Common myeloid progenitor, CD34-positive (primary cell): ENCODE results near the gene GTF2IRD2.
"Not testable (repeated sequence)": the region's sequence is repeated elsewhere in the genome, so short reads cannot be mapped to it uniquely, and the experiment has no call there.

Experiments used
- CTCF ChIA-PET: fragments of 350-600 bp; sonication (Branson Sonifier 250); formaldehyde crosslinking; loops from one replicate; lab custom pipeline; 2021; ENCODE audit warnings: antibody characterized with exemption; lab: Charles Lee
- POLR2A ChIA-PET: fragments of 350-600 bp; sonication (Branson Sonifier 250); formaldehyde crosslinking; loops from one replicate; lab custom pipeline; 2021; ENCODE audit warnings: antibody characterized with exemption; lab: Charles Lee
- DNase-seq, 3 donors: peaks; one replicate each; pipeline versions ENCODE4 v3.0.0 to v3.0.0-alpha.2; 2013
- H3K27ac ChIP-seq, 2 experiments: 1 replicate in 1 of 2; 2 replicates in 1 of 2; pipeline ENCODE4 v1.7.0; 2013; ENCODE audit warnings: inconsistent platforms in 2 of 2, low read length in 2 of 2, mild to moderate bottlenecking in 2 of 2, low read depth in 1 of 2, moderate library complexity in 1 of 2; ENCODE audit not compliant: severe bottlenecking in 2 of 2, insufficient read depth in 1 of 2, poor library complexity in 1 of 2
- H3K27me3 ChIP-seq, 5 experiments: replicated peaks in 2 of 5; 1 replicate in 3 of 5; 2 replicates in 2 of 5; pipeline versions ENCODE4 v1.6.1 to v1.7.0; 2013; ENCODE audit warnings: low read length in 4 of 5, mild to moderate bottlenecking in 2 of 5, moderate library complexity in 2 of 5, inconsistent platforms in 1 of 5; ENCODE audit not compliant: insufficient read depth in 5 of 5, control insufficient read depth in 4 of 5
- H3K36me3 ChIP-seq, 4 experiments: 1 replicate in 2 of 4; 2 replicates in 2 of 4; pipeline versions ENCODE4 v1.6.1 to v1.7.0; 2013; ENCODE audit warnings: low read length in 3 of 4, control low read depth in 1 of 4, mild to moderate bottlenecking in 1 of 4; ENCODE audit not compliant: control insufficient read depth in 4 of 4, insufficient read depth in 4 of 4
- H3K4me1 ChIP-seq, 4 experiments: 1 replicate in 3 of 4; 2 replicates in 1 of 4; pipeline versions ENCODE4 v1.6.1 to v1.7.1; 2013; ENCODE audit warnings: low read length in 3 of 4, mild to moderate bottlenecking in 3 of 4, control low read depth in 1 of 4, inconsistent platforms in 1 of 4, moderate library complexity in 1 of 4; ENCODE audit not compliant: control insufficient read depth in 4 of 4, insufficient read depth in 4 of 4; ENCODE audit errors: control extremely low read depth in 1 of 4
- H3K4me3 ChIP-seq, 7 experiments: 1 replicate in 4 of 7; 2 replicates in 3 of 7; pipeline versions ENCODE4 v1.5.1 to v1.7.0; 2013; ENCODE audit warnings: mild to moderate bottlenecking in 7 of 7, low read length in 6 of 7, moderate library complexity in 6 of 7, inconsistent platforms in 2 of 7, low read depth in 2 of 7, control low read depth in 1 of 7; ENCODE audit not compliant: insufficient read depth in 4 of 7, control insufficient read depth in 1 of 7; ENCODE audit errors: extremely low read depth in 1 of 7
- H3K9me3 ChIP-seq, 5 experiments: 1 replicate in 4 of 5; 2 replicates in 1 of 5; pipeline versions ENCODE4 v1.6.1 to v1.7.1; 2013; ENCODE audit warnings: low read length in 4 of 5, mild to moderate bottlenecking in 2 of 5, inconsistent platforms in 1 of 5, low read depth in 1 of 5, moderate library complexity in 1 of 5; ENCODE audit not compliant: control insufficient read depth in 4 of 5, insufficient read depth in 2 of 5; ENCODE audit errors: control extremely low read depth in 1 of 5
- WGBS: methylation state at CpG from one replicate; pipeline ENCODE4 v1.1.5; 2013; ENCODE audit not compliant: insufficient coverage; 5-methylcytosine and 5-hydroxymethylcytosine counted together

GTF2IRD2 gene

DNA sequence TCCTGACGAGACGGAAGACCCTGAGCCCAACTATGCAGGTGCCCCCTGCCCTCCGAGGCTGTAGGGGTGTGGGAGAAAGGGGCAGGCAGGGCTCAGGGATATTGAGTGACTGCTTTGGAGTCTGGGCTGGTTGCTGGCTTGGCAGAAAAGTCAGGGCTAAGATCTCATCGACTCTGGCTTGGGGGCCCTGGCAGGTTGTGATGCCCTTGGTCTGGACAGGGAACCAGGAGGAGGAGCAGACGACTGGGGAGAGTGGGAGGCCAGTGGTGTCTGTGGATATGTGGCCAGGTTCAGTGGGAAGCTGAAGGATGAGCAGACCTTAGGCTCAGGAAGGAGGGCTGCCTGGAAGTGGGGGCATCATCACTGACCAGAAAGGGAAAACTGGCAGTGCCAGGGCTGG is 67.8 kb downstream of the GTF2IRD2 start:
- POLR2A ChIA-PET, H3K4me1 ChIP-seq, H3K27me3 ChIP-seq, H3K9me3 ChIP-seq, H3K36me3 ChIP-seq, H3K27ac ChIP-seq, DNase-seq, H3K4me3 ChIP-seq, CTCF ChIA-PET: not testable (repeated sequence)
- 100% methylated on average over 1 of the region's 5 CpGs for WGBS

- WGBS = no CpG with 5 or more reads among the region's 6 CpGs
- not testable (repeated sequence) for H3K36me3 ChIP-seq
Observed at GRCh38 chr7:74781746-74782145, 69.7 kb downstream of the GTF2IRD2 start.

GRCh38 chr7:74779053-74779452 is 72.4 kb downstream of the GTF2IRD2 start:
- POLR2A ChIA-PET, CTCF ChIA-PET, H3K4me3 ChIP-seq, DNase-seq, H3K4me1 ChIP-seq, H3K36me3 ChIP-seq, H3K27me3 ChIP-seq, H3K27ac ChIP-seq, H3K9me3 ChIP-seq: not testable (repeated sequence)
- WGBS = no CpG with 5 or more reads among the region's 17 CpGs

More at GRCh38 chr7:74781746-74782145, 69.7 kb downstream of the GTF2IRD2 start:
- H3K9me3 ChIP-seq, DNase-seq, CTCF ChIA-PET, H3K4me1 ChIP-seq, H3K27ac ChIP-seq, H3K4me3 ChIP-seq, POLR2A ChIA-PET, H3K27me3 ChIP-seq: not testable (repeated sequence)

DNA sequence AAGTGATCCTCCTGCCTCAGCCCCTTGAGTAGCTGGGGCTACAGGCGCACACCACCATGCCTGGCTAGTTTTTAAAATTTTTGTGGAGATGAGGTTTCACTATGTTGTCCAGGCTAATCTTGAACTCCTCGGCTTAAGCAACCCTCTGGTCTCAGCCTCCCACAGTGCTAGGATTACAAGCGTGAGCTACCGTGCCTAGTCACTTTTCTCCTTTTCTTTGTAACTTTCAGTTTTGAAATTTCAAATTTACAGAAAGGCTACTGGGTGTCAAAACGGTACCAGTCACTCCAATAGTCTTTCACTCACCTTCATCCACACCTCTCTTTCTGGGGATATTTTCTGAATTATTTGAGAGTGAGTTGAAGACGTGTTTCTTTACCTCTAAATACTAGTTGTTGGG is 76.3 kb downstream of the GTF2IRD2 start:
- WGBS = no CpG with 5 or more reads among the region's 6 CpGs
- H3K27ac ChIP-seq, POLR2A ChIA-PET, CTCF ChIA-PET, H3K36me3 ChIP-seq, H3K9me3 ChIP-seq, H3K27me3 ChIP-seq, H3K4me3 ChIP-seq, H3K4me1 ChIP-seq, DNase-seq: not testable (repeated sequence)

DNA sequence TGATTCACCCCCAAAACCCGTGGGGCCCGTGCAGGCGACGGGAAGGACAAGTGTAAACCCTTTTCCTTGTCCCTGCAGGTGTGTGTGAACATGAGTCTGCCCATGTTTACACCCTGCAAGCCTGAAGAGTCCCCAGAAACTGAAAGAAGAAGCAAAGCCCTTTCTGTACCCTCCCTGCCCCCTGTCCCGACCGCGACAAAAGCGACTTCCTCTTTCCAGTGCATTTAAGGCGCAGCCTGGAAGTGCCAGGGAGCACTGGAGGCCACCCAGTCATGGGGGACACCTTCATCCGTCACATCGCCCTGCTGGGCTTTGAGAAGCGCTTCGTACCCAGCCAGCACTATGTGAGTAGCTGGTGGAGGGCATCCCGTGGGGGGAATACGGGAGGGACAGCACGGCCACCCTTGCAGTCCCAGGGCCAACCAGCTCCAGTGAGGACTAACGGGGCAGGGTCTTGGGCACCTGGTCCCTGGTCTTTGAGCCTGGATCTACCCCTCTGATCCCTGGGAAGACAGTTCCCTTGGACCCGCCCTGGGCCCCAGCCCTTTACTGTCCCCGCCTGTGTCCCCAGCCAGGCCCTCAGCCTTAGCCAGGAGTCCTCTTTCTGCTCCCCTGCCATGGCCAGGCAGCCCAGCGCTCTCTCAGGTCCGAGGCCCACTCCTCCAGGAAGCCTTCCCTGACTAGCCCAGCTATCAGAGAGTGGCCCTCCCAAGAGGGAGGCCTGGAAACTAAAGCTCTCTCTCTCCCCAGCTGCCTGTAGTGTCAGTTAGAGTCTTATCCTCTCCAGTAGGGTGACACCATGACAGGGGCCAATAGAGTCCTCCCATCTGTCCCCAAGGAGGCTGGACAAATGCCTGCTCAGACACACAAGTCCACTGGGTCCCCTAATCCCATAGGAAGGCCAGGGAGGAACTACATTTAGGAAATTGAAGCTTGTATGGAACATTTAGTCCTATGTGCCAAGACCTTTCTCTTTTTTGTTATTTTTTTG is 77.3 kb downstream of the GTF2IRD2 start, which contains the start of gene NCF1:
Gene NCF1, plus strand, starts transcription at position 252 of the 991 bp plus-strand sequence. Its CDS starts 21 bp downstream, at position 273.
- no CpG with 5 or more reads among the region's 21 CpGs for WGBS
- H3K27ac ChIP-seq, CTCF ChIA-PET: not testable (repeated sequence)

DNA sequence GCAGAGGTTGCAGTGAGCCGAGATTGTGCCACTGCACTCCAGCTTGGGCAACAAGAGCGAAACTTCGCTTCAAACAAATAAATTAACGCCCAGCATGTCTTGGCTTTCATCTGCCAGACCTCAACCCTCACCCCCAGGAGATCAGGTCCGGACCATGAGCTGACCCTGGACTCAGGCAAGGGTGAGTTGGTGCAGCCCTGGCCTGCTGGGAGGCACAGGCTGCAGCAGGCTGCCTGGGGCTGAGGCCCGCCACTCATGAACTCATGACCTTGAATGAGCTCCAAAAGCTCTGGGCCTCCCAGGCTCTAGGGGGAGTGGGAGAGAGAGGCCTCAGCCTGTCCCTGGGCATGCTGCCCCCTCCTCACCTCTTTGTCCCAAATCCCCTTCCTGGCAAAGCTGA is 79.3 kb downstream of the GTF2IRD2 start:
- H3K36me3 ChIP-seq, POLR2A ChIA-PET, CTCF ChIA-PET: not testable (repeated sequence)

More for the DNA sequence above, 77.3 kb downstream of the GTF2IRD2 start, which contains the start of gene NCF1:
- H3K9me3 ChIP-seq, H3K4me1 ChIP-seq, POLR2A ChIA-PET, DNase-seq, H3K36me3 ChIP-seq, H3K27me3 ChIP-seq, H3K4me3 ChIP-seq: not testable (repeated sequence)

GRCh38 chr7:74770062-74770461 is 81.3 kb downstream of the GTF2IRD2 start:
- H3K36me3 ChIP-seq, POLR2A ChIA-PET, H3K27ac ChIP-seq, H3K9me3 ChIP-seq, H3K4me1 ChIP-seq, H3K27me3 ChIP-seq, H3K4me3 ChIP-seq, CTCF ChIA-PET, DNase-seq: not testable (repeated sequence)
- no CpG with 5 or more reads among the region's 7 CpGs for WGBS

More for the DNA sequence above, 79.3 kb downstream of the GTF2IRD2 start:
- not testable (repeated sequence) for H3K4me1 ChIP-seq, H3K4me3 ChIP-seq, H3K27ac ChIP-seq, H3K27me3 ChIP-seq, H3K9me3 ChIP-seq, DNase-seq
- 100% methylated on average over 1 of the region's 6 CpGs for WGBS
